Activated CD4-positive, alpha-beta T cell treated with anti-CD3 and anti-CD28 coated beads, Interleukin-2, amount 10 ng/mL, durations not matched to agents 7 days and 5 days (primary cell): ENCODE results near the gene HNF4A. TPM values are rescaled to one million over a fixed set of nuclear protein-coding genes. Genes with fewer than 3 reads are reported as not detected.

ENCODE experiments used
- CTCF ChIA-PET: fragments of 350-600 bp; sonication (Branson Sonifier 250); formaldehyde crosslinking; loops from one replicate; lab custom pipeline; 2021; ENCODE audit warnings: antibody characterized with exemption; lab: Charles Lee
- POLR2A ChIA-PET: fragments of 350-600 bp; sonication (Branson Sonifier 250); formaldehyde crosslinking; loops from one replicate; lab custom pipeline; 2021; ENCODE audit warnings: antibody characterized with exemption; lab: Charles Lee
- DNase-seq: peaks from one replicate; pipeline ENCODE4 v3.0.0-alpha.2; 2020
- H3K27ac Mint-ChIP-seq: one replicate; pipeline ENCODE4 v1.8.0; 2021; ENCODE audit warnings: mild to moderate bottlenecking, moderate library complexity, mixed read lengths
- H3K27me3 Mint-ChIP-seq: one replicate; pipeline ENCODE4 v1.8.0; 2021; ENCODE audit warnings: mixed read lengths
- H3K36me3 Mint-ChIP-seq: one replicate; pipeline ENCODE4 v1.8.0; 2021; ENCODE audit warnings: low read depth, mixed read lengths
- H3K4me1 Mint-ChIP-seq: one replicate; pipeline ENCODE4 v1.8.0; 2021; ENCODE audit warnings: mixed read lengths
- H3K4me3 Mint-ChIP-seq: one replicate; pipeline ENCODE4 v1.8.0; 2021; ENCODE audit warnings: mild to moderate bottlenecking, moderate library complexity, mixed read lengths
- H3K9me3 Mint-ChIP-seq: one replicate; pipeline ENCODE4 v1.8.0; 2021; ENCODE audit warnings: mixed read lengths
- total RNA-seq, 2 experiments: library from RNA; stranded (reverse); gene quantifications; one replicate each; pipeline ENCODE4 v1.2.3, GENCODE V29; 2021

HNF4A gene
- total RNA-seq, 2 experiments from 2014 or later = not detected

DNA sequence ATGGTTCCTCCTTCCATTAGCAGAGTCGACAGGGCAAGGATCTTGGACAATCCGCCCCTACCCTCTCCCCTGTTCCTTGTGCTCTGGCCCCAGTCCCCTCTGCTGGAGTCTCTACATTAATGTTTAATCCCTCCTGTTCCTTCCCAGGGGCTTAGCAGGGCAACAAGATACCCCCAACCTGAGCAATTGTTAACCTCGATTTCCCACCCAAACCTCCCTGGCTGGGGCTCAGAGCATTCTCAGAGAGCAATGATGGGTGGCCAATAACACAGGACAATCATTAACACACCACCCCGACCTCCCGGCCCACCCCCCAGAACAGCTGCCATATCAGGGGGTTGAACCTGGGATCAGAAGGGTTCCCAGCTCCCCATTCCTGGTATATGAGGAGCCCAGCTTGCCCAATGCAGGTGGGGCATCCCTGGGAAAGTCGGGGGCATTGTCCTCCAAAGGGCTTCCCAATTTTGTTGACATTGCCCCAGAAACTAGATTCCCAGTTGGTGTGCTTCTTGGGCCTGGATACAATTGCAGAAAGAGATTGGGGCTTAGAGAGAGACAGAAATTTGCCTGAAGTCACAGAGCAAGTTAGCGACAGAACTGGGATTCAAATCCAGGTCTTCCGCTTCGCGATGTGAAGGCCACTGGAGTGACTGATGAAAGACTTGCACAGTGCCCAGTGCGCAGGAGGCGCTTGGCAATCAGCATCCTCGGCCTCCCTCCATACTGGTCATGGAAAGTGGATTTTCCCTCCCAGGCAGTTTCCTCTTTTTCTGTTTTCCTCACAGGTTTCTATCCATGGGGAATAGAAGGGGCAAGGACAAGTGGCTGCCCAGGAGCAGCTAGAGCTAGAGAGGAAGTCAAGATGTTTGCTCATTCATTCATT, 60.6 kb downstream of the HNF4A start:
- peaks cover 1% of the 10 kb centered on the region for H3K27me3 Mint-ChIP-seq
- no peaks in the 10 kb centered on the region for H3K4me1 Mint-ChIP-seq
- CTCF ChIA-PET = no interaction called here

DNA sequence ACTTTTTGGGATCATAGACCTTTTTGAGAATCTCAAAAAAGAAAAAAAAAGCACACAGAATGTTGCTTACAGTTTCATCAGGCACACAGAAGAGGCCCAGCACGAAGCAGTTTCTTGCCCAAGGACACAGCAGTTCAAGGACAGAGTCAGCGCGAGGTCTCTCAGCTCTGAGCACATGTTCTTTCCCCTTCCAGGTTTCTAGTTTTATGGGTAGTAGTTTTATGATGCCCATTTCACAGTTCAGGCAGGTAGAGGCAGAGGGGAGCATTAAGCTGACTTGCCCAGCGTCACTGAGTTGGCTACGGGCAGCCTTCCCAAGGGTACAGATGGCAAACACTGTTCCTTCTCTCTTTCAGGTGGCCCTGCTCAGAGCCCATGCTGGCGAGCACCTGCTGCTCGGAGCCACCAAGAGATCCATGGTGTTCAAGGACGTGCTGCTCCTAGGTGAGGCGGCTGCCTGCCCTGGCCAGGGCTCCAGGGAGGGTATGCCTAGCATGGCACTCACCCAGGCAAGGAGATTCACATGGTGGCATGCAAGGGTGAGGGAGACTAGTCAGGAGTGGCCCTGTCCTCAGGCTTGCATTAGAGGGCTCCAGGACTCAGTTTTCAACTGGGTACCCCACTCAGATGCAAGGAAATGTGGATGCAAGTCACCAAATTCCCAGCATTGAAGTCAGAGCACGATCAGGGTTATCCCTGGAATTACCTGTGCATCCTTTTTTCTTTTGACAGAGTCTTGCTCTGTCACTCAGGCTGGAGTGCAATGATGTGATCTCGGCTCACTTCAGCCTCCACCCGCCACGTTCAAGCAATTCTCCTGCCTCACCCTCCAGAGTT, 62.8 kb downstream of the HNF4A start:
- H3K27me3 Mint-ChIP-seq = no peaks in the 10 kb centered on the region
- no peaks in the 10 kb centered on the region for H3K36me3 Mint-ChIP-seq
- ChIA-PET CTCF (no interaction called here), POLR2A (no interaction called here)
- H3K4me1 Mint-ChIP-seq = no peaks in the 10 kb centered on the region
- no peak overlapping the region for H3K4me3 Mint-ChIP-seq
- H3K27ac Mint-ChIP-seq = no peak overlapping the region
- H3K9me3 Mint-ChIP-seq = no peaks in the 10 kb centered on the region
- DNase-seq = no peak

More for the DNA sequence above, 60.6 kb downstream of the HNF4A start:
- POLR2A ChIA-PET = no interaction called here
- no peak for DNase-seq
- H3K27ac Mint-ChIP-seq = no peak overlapping the region
- H3K9me3 Mint-ChIP-seq = no peaks in the 10 kb centered on the region
- no peaks in the 10 kb centered on the region for H3K36me3 Mint-ChIP-seq
- no peak overlapping the region for H3K4me3 Mint-ChIP-seq

DNA sequence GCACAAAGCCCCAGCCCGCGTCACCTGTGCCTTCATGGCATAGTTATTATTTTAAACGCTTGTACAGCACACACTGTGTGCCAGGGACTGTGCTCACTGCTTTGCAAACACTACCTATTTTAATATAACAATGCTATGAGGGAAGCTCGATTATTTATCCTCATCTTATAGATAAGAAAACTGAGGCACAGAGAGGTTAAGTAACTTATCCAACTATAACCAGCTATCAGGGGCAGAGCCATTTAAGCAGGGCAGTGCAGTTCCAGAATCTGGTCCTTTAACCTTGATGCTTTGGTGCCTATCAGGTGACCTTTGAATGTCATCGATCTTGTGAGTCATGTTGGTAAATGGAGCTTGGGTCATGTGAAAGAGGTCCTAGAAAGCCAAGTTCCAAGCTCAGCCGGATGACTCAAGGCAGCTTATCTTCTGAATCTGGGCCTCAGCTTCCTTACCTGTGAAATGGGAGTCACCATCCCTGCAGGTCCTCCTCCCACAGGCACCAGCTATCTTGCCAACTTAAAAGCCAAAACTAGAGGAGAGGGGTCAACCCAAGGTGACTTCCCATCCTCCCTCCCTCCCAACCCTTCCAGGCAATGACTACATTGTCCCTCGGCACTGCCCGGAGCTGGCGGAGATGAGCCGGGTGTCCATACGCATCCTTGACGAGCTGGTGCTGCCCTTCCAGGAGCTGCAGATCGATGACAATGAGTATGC, 63.8 kb downstream of the HNF4A start:
- H3K36me3 Mint-ChIP-seq = no peaks in the 10 kb centered on the region
- no peaks in the 10 kb centered on the region for H3K9me3 Mint-ChIP-seq
- ChIA-PET CTCF (no interaction called here), POLR2A (no interaction called here)
- no peak overlapping the region for H3K27ac Mint-ChIP-seq
- DNase-seq = no peak
- H3K4me1 Mint-ChIP-seq = no peaks in the 10 kb centered on the region
- H3K27me3 Mint-ChIP-seq = no peaks in the 10 kb centered on the region
- H3K4me3 Mint-ChIP-seq = no peak overlapping the region

DNA sequence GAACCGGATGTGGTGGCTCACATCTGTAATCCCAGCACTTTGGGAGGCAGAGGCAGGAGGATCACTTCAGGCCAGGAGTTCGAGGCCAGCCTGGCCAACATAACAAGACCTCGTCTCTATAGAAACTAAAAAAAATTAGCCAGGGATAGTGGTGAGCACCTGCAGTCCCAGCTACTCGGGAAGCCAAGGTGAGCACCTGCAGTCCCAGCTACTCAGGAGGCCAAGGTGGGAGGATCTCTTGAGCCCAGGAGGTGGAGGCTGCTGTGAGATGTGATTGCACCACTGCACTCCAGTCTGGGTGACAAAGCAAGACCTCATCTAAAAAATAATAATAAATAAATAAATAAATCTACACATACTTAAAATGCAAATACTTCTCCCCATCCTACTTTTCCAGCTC, 65.0 kb downstream of the HNF4A start:
- H3K4me3 Mint-ChIP-seq = no peak overlapping the region
- H3K27me3 Mint-ChIP-seq = no peaks in the 10 kb centered on the region
- POLR2A ChIA-PET = no interaction called here
- no peaks in the 10 kb centered on the region for H3K9me3 Mint-ChIP-seq
- CTCF ChIA-PET = no interaction called here
- no peak for DNase-seq
- H3K27ac Mint-ChIP-seq = no peak overlapping the region
- H3K36me3 Mint-ChIP-seq = no peaks in the 10 kb centered on the region
- H3K4me1 Mint-ChIP-seq = no peaks in the 10 kb centered on the region

DNA sequence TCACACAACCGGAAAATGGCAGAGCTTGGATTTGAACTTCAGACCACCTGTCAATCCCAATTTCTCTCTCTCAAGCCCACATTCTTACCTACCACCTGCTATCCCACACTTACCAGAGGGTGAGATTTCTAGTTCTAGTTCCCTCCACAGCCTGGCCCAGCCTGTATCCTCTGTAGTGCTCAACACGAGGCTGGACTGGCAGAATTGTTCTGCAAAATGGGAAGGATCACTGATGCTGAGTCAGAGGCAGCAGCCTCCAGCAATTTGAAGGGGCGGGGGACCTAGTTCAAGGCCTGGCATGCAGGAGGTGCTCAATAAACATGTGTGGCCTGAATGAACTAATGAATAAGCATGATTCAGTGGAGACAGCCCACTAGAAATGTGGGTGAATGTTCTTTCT, 66.6 kb downstream of the HNF4A start:
- no peaks in the 10 kb centered on the region for H3K9me3 Mint-ChIP-seq
- no peaks in the 10 kb centered on the region for H3K4me1 Mint-ChIP-seq
- DNase-seq = no peak
- no peaks in the 10 kb centered on the region for H3K27me3 Mint-ChIP-seq
- no peak overlapping the region for H3K4me3 Mint-ChIP-seq
- POLR2A ChIA-PET = no interaction called here
- no peak overlapping the region for H3K27ac Mint-ChIP-seq
- H3K36me3 Mint-ChIP-seq = no peaks in the 10 kb centered on the region
- CTCF ChIA-PET = no interaction called here

DNA sequence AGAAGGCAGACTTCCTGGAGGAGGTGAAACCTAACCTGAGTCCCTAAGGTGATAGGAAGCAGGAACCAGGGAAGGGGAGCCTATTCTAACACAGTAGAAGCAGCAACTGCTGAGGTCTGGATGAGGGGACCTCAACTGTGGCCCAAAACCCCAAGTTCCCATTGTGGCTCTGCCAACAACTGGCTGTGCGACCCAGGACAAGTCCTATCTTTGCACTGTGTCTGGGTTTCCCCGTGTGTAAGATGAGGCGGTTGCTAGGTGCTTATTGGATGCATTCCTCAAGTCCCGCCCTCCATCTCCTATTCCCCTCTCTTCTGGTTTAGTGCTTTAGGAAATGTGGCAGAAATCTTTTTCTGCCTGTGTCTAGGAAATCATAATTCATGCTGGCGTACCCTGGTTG, 68.0 kb downstream of the HNF4A start:
- Mint-ChIP-seq H3K9me3 (no peaks in the 10 kb centered on the region), H3K27ac (no peak overlapping the region), H3K36me3 (no peaks in the 10 kb centered on the region), H3K27me3 (no peaks in the 10 kb centered on the region), H3K4me3 (no peak overlapping the region), H3K4me1 (no peaks in the 10 kb centered on the region)
- no peak for DNase-seq
- ChIA-PET CTCF (no interaction called here), POLR2A (no interaction called here)

DNA sequence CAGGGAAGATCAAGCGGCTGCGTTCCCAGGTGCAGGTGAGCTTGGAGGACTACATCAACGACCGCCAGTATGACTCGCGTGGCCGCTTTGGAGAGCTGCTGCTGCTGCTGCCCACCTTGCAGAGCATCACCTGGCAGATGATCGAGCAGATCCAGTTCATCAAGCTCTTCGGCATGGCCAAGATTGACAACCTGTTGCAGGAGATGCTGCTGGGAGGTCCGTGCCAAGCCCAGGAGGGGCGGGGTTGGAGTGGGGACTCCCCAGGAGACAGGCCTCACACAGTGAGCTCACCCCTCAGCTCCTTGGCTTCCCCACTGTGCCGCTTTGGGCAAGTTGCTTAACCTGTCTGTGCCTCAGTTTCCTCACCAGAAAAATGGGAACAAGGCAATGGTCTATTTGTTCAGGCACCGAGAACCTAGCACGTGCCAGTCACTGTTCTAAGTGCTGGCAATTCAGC, 68.6 kb downstream of the HNF4A start:
- CTCF ChIA-PET = no interaction called here
- POLR2A ChIA-PET = no interaction called here
- Mint-ChIP-seq H3K36me3 (no peaks in the 10 kb centered on the region), H3K4me3 (no peak overlapping the region), H3K9me3 (no peaks in the 10 kb centered on the region), H3K4me1 (no peaks in the 10 kb centered on the region), H3K27ac (no peak overlapping the region), H3K27me3 (no peaks in the 10 kb centered on the region)
- no peak for DNase-seq

DNA sequence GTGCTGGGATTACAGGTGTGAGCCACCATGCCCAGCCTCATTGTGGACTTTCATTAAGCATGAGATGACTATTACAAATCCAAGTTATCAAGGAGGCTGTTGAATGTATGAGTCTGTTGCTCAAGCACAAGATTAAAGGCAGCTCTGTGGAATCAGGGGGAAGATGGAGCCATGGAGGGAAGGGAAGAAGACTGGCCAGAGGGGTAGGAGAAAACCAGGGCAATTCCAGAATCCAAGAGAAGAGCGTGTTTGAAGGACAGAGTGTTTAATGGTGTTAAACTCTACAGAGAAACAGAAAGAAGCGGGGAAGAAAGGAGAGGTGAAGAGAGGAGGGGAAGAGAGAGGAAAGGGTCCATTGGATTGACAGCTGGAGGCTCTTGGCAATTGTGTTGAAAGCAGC, 70.4 kb downstream of the HNF4A start:
- Mint-ChIP-seq H3K4me1 (no peaks in the 10 kb centered on the region), H3K27ac (no peak overlapping the region), H3K36me3 (no peaks in the 10 kb centered on the region), H3K9me3 (no peaks in the 10 kb centered on the region), H3K27me3 (no peaks in the 10 kb centered on the region), H3K4me3 (no peak overlapping the region)
- no peak for DNase-seq
- ChIA-PET CTCF (no interaction called here), POLR2A (no interaction called here)

DNA sequence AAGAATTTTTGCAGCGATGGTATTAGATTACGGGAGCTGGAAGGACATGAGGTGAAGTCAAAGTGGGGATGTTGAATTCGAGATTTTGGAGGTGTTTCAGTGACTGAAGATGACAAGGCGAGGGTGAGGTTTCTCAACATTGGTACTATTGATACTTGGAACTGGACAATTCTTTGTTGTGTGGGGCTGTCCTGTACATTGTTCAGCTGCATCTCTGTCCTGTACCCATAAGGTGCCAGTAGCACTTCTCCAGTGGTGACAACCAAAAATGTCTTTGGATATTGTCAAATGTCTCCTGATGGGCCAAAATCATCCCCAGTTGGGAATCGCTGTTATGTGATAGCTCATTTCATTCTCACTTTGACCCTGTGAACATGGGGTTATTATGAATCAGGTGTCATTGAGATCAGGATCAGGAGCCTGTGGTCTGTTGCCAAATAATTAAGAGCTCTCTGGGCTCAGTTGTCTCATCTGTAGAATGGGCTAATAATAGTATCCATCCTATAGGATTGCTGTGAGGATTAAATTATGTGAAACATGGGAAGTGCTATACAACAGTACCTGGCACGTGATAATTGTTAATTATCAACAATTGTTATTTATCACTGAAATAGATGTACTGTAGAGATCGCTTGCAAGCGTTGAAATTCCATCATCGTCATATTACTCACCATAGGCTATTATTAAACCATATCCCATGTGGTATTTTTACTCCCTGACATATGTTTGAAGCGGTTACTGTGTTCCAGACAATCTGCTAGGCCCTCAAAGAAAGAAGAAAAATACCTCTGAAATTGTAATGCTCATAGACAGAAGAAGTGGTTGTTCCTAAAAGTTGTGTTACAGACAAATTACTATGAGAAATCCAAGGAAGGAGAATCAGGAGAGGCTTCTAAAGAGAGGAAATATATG, 71.6 kb downstream of the HNF4A start:
- ChIA-PET CTCF (no interaction called here), POLR2A (no interaction called here)
- Mint-ChIP-seq H3K36me3 (no peaks in the 10 kb centered on the region), H3K4me1 (no peaks in the 10 kb centered on the region), H3K9me3 (no peaks in the 10 kb centered on the region), H3K4me3 (no peak overlapping the region), H3K27ac (no peak overlapping the region), H3K27me3 (no peaks in the 10 kb centered on the region)
- DNase-seq = no peak

DNA sequence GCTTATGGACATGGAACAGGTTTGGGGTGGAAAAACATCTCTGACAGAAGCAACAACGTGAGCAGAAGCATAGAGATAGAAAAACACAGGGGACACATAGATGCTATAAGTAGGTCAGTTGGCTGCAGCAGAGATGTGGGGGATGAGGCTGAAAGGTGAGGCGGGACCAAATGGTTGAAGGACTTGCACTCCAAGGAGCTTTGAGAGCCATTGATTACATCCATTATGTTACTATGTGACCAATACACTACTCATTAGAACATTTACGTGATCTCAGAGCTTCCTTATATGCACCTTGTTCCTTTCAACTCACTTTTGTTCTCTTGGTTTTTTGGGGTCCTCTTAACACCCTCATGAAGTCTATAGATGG, 72.3 kb downstream of the HNF4A start:
- H3K4me3 Mint-ChIP-seq = no peak overlapping the region
- no peaks in the 10 kb centered on the region for H3K27me3 Mint-ChIP-seq
- no peaks in the 10 kb centered on the region for H3K4me1 Mint-ChIP-seq
- no peaks in the 10 kb centered on the region for H3K9me3 Mint-ChIP-seq
- no peaks in the 10 kb centered on the region for H3K36me3 Mint-ChIP-seq
- no peak for DNase-seq
- no peak overlapping the region for H3K27ac Mint-ChIP-seq
- CTCF ChIA-PET = no interaction called here
- POLR2A ChIA-PET = no interaction called here

DNA sequence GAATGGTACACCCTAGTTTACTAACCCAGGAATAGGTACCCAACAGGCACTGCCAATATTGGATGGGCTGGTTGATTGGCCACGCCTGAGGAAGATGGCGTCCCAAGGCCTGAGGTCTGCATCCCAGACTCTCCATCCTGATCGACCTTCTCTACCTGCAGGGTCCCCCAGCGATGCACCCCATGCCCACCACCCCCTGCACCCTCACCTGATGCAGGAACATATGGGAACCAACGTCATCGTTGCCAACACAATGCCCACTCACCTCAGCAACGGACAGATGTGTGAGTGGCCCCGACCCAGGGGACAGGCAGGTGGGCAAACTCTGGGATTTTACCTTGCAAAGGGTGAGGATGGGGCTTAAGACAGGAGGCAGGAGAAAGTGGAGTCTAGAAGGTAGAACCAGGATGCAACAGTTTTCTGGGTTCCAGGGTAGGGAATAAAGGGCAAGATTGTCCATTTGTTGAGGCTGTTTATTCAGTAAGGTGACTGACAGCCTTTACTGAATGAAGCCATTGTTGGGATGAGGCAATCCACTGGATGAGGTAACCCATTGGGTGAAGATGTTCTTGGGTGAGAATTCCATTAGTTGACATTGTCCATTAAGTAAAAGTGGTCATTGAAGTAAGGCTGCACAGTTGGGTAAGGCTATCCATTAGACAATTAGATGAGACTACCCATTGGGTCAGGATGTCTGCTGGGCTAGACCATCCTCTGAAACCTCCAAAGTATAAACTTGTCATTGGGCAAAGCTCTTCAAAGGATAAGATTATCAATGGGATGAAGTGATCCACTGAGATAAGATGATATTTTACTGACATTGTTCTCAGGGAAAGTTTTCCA, 72.9 kb downstream of the HNF4A start:
- no peaks in the 10 kb centered on the region for H3K36me3 Mint-ChIP-seq

DNA sequence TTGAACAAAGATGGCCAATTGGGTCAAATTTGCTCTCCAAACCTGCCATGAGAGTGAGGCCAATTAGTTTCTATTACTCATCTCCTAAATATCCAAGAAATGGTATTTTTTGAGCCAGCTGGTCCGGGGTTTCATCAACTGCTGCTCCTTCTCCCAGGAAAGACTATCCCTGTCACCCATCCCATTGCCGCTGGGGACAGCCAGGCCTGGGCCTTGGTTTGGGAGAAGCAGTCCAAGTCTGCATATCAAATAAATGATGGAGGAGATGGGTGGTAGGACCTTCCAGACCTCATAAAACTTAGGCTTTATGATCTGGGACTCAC, 73.5 kb downstream of the HNF4A start:
- H3K4me3 Mint-ChIP-seq = no peak overlapping the region
- CTCF ChIA-PET = no interaction called here
- no peaks in the 10 kb centered on the region for H3K9me3 Mint-ChIP-seq
- POLR2A ChIA-PET = no interaction called here
- DNase-seq = no peak
- no peaks in the 10 kb centered on the region for H3K36me3 Mint-ChIP-seq
- peaks cover 4% of the 10 kb centered on the region for H3K27me3 Mint-ChIP-seq
- no peaks in the 10 kb centered on the region for H3K4me1 Mint-ChIP-seq
- no peak overlapping the region for H3K27ac Mint-ChIP-seq

More for the DNA sequence above, 72.9 kb downstream of the HNF4A start:
- DNase-seq = no peak
- POLR2A ChIA-PET = no interaction called here
- no peaks in the 10 kb centered on the region for H3K27me3 Mint-ChIP-seq
- CTCF ChIA-PET = no interaction called here
- H3K9me3 Mint-ChIP-seq = no peaks in the 10 kb centered on the region
- no peaks in the 10 kb centered on the region for H3K4me1 Mint-ChIP-seq
- no peak overlapping the region for H3K27ac Mint-ChIP-seq
- H3K4me3 Mint-ChIP-seq = no peak overlapping the region
